Measurements from ENCODE around the gene LARP7.

- TF ChIP-seq, protein P1, sequence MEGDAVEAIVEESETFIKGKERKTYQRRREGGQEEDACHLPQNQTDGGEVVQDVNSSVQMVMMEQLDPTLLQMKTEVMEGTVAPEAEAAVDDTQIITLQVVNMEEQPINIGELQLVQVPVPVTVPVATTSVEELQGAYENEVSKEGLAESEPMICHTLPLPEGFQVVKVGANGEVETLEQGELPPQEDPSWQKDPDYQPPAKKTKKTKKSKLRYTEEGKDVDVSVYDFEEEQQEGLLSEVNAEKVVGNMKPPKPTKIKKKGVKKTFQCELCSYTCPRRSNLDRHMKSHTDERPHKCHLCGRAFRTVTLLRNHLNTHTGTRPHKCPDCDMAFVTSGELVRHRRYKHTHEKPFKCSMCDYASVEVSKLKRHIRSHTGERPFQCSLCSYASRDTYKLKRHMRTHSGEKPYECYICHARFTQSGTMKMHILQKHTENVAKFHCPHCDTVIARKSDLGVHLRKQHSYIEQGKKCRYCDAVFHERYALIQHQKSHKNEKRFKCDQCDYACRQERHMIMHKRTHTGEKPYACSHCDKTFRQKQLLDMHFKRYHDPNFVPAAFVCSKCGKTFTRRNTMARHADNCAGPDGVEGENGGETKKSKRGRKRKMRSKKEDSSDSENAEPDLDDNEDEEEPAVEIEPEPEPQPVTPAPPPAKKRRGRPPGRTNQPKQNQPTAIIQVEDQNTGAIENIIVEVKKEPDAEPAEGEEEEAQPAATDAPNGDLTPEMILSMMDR (conservative IDR thresholded peaks at IDR 0.05), result no peak
- TF ChIP-seq ZFX (IDR thresholded peaks at IDR 0.05), result no peak
Measured at GRCh38 chr4:112645541-112646329, 8.8 kb downstream of the LARP7 start.

Data from C4-2B (cell line).